Stimulated activated CD4-positive, alpha-beta T cell treated with anti-CD3 and anti-CD28 coated beads, Interleukin-2, amount 100 ng/mL, for 48 hours (primary cell): ENCODE measurements around the gene CUX1.
"Not testable (repeated sequence)": the region's sequence is repeated elsewhere in the genome, so short reads cannot be mapped to it uniquely, and the experiment has no call there.

Source experiments
- DNase-seq, 2 donors: peaks; one replicate each; pipeline ENCODE4 v3.0.0-alpha.2; 2020

The CUX1 gene

DNA sequence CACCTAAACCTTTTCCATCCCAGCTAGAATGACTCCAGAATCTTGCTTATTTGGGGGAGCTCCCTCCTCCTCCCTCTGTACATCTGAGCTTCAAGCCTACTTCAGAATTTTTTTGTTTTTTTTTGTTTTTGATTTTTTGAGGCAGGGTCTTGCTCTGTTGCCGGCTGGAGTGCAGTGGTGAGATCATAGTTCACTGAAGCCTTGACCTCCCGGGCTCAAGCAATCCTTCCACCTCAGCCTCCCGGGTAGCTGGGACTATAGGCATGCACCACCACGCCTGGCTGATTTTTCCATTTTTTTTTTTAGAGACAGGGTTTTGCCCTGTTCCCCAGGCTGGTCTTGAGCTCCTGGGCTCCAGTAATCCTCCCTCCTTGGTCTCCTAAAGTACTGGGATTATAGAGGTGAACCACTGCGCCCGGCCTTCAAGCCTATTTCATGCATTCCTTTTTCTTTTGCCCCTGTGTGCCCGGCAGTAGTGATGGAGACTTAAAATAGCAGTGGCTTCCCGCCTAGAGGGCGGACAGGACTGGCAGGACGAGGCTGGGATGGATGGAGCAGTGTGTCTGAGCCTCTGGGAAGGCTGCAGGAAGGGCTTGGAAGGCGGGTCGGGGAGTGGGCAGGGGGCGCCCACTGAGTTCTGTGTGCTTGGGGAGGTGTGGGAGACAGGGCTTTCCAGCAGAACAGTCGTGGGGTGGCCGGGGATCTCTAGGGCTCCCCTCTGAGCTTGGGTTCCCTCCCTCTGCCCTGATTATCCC lies 8.8 kb downstream of the CUX1 start:
- no peak for DNase-seq

DNA sequence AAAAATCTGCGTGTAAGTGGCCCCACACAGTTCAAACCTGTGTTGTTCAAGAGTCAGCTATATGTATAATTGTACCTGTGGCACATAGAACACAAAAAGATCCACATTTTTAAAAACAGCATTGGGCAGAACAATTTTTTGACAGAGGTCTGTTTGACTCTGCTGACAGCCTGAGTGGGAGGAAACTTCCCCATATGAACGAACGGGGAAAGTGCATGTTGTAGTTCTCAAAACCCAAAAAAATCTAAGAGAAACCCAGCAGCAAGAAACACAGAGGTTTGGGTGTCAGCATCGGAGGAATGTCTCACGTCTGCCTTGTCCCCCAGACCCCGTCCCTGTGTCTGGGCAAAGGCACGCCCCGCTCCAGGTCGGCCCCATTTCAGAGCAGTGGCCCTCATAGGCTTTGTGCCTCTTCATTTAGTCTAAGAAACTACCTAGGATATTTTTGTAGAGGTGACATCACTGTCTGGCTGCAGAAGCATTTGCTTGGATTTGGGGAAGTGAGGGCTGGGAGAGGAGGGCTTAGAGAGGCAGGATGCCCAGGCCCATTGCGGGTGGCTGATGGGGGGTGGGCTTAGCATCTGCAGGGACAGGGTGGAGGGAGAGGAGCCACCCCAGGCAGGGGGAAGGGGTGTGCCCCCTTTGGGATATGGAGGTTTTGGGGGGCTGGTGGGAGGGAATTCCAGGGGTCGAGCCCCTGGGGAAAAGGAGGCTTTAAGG lies 11.0 kb downstream of the CUX1 start:
- no peak for DNase-seq

DNA sequence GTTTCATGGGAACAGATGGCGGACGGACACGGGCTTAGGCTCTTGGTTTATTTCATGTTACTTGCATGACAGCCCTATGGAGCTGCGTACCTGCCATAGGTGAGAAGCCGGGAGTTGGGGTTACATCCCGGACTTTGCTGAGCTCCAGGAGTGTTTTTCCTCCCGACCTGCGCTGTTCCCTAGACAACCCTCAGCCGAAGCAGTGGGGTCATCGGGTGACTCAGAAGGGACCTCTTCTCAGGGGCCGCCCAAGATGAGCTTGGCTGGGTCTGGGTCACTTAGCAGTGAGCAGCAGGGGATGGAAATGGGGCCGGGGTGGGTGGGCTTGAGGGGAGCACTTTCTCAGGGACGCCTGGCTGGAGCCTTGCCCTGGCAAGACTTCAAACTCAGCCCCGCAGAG lies 11.9 kb downstream of the CUX1 start:
- DNase-seq: no peak

DNA sequence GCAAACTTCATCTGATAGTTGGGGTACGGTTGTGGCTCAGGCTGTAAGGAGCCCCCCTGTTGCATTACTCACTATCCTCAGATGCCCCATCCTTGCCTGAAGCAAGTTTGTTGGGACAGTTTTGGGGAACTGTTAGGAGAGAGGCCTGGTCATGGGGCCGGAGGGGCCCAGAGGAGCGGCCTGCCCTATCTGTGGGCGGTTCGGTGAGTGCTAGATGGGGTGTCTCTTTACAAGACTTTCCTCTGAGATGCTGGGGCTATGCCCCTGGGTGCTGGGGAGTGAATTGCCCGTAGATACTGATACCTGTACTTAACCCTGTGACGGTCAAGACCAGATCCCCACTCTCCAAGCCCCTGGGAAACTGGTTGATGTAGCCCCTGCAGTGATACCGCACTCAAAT lies 12.4 kb downstream of the CUX1 start:
- no peak for DNase-seq

DNA sequence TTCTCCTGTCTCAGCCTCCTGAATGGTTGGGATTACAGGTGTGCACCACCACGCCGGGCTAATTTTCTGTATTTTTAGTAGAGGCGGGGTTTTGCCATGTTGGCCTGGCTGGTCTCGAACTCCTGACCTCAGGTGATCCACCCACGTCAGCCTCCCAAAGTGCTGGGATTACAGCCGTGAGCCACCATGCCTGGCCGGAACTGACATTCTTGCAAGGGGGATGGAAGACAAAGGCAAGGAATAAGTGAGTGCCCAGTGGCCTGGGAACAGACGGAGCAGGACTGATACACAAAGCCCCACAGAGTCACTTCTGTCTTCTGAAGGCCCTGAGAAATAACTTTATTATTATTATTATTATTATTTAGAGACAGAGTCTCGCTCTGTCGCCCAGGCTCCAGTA lies 14.0 kb downstream of the CUX1 start:
- DNase-seq: not testable (repeated sequence)

DNA sequence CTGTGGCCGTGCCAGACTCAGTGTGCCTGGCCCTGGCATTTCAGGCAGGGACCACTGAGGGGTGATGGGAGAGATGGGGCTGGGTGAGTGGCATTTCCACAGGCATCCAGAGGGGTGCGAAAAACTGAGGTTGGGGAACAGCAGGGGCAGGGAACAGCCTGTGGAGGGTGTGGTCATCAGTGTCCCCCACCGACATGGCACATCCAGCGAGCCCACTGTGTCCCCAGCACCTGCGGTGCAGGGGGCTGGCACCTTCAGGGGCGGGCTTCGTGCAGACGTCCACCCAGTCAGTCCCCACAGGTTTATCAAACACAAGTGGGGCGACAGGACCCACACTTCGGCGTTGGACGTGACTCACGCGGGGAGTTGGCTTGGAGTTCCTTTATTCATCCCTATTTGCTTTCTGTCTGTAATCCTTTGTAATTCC lies 14.8 kb downstream of the CUX1 start:
- DNase-seq: no peak

DNA sequence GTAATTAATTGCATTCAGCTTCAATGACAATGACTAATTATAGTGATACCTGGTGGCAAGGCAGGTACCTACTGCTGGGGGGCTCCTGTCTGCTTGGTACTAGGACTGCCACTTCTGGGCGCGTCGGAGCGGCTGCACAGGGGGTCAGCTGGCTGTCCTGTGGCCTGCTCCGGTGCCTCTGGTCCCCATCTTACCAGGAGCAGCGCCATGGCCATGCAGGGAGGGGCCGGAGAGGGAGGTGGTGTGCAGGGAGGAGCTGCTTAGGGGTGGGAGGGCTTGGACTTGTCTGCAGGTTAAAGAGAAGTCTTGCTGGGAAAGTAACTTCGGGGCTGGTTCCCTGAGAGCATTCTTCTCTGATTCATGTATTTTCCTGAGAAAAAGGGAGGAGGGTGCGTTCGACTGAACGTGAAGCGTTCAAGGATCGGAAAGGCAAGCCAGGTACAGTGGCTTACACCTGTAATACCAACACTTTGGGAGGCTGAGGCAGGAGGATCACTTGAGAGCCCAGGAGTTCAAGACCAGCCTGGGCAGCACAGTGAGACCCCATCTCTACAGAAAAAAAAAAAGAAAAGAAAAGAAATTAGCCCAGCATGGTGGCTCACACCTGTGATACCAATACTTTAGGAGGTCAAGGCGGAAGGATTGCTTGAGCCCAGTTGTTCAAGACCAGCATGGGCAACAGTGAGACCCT lies 15.4 kb downstream of the CUX1 start:
- DNase-seq: no peak

DNA sequence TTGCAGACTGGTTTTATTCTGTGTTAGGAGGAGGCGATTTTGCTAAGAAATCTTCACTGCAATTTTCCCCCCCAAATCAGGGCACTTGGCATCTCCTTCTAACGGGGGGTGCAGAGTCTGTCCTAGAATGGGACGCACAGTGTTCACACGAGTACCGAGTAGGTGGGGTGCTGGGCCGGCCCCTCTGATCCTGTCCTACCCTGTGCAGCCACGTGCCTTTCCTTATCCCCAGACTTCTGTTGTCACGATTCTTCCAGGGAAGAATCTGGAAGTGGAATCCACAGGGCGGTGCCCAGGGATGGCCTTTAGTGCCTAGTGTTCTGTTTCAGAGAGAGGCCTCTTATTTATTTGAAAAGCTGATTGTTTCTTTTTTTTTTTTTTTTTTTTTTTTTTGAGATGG lies 16.4 kb downstream of the CUX1 start:
- DNase-seq: no peak

DNA sequence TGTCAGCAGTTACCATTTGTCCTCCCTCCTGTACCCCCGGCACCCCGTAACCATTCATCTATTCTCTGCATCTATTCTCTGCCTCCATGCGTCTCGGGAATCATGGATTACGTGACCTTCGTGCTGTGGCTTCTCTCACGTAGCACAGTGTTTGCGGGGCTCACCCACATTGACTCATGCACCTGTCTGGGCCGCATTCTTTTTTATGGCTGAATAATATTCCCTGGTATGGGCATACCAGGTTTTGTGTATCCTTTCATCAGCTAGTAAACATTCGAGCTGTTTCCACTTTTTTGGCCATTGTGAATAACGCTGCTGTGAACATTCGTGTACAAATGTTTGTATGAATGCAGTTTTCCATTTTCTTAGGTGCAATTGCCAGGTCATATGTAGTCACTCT lies 17.7 kb downstream of the CUX1 start:
- DNase-seq: no peak

DNA sequence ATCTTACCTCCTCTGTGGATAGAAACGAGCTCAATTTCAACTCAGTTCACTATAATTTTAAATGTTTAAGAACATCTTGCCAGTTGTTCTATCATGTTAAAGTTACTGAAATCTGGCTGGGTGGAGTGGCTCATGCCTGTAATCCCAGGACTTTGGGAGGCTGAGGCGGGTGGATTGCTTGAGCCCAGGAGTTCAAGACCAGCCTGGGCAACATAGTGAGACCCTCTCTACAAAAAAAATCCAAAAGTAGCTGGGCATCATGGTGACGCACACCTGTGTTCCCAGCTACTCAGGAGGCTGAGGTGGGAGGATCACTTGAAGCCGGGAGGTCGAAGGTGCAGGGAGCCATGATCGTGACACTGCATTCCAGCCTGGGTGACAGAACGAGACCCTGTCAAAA lies 20.0 kb downstream of the CUX1 start:
- DNase-seq: not testable (repeated sequence)

DNA sequence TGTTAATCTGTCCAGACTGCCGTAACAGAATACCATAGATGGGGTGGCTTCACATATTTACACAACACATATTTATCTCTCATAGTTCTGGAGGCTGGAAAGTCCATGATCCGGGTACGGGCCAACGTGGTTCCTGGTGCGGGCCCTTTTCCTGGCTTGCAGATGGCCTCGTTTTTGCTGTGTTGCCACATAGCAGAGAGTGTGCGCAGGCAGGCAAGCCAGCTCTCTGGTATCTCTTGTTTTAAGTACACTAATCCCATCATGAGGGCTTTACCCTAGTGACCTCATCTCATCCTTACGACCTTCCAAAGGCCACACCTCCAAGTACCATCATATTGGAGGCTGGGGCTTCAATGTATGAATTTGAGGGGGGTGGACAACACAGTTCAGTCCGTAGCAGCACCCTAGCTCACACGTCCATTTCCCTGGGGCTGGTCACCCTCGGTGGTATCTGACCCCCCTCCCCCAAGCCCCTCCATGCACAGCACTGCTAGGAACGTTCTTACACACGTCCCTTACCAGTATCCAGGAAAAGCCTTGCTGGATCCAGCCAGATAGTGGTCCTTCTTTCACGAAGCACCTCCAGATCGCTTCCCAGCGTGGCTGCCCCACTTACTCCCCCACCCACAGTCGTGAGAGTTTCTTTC lies 21.5 kb downstream of the CUX1 start:
- DNase-seq: no peak

DNA sequence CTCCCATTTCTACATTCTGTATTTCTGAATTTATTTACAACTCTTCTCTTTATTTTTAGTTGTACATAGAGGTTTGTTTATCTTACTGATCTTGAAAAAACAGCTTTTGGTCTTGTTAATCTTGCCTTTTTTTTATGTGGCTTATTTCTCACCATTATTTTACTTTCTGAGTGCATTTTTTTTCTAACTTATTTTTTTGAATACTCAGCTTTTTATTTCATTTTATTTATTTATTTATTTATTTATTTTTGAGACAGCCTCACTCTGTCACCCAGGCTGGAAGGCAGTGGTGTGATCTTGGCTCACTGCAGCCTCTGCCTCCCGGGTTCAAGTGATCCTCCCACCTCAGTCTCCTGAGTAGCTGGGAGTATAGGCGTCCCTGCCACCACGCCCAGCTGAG lies 23.9 kb downstream of the CUX1 start:
- no peak for DNase-seq

DNA sequence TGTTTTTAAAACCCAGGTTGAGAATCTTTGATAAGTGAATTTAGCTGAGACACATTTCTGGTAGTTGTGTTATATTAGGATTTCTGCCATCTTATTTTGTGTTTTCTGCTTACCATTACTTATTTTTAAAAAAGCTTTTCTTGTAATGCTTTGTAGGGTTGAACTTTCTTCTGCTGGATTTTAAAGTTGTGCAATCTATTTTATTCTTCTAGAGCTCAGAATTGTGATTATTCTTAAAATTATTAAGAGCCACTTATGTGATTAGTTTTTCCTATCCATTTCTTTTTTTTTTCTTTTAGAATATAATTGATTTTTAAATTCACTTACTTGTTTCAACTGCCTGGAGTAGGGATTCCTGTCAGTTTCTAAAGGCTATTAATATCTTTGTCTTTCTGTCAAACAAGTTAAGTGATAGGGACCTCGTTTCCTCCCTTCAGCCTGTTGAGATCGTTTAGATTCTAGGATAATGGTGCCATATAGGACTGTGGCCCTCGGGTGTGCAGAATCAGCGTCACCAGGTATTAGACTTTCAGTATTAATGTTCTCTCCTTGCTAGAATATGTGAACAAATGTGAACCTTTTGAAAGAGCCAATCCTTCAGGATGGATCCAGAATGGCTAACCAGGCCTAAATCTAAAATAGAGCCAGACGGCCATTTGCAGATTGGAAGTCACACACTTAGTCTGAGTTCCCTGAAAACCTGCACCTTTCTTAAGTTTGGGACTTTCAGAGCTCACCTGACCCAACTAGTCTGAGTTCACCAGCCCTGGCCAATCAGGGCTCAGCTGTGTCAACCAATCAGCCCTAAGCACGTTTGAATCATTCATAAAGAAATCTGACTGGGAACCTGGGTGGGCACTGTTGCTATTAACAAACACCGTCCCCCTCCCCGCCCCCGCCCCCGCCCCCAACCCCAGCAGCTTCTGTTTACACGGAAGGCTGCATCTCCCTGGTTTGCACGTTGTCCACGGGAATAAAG lies 26.2 kb downstream of the CUX1 start:
- no peak for DNase-seq

DNA sequence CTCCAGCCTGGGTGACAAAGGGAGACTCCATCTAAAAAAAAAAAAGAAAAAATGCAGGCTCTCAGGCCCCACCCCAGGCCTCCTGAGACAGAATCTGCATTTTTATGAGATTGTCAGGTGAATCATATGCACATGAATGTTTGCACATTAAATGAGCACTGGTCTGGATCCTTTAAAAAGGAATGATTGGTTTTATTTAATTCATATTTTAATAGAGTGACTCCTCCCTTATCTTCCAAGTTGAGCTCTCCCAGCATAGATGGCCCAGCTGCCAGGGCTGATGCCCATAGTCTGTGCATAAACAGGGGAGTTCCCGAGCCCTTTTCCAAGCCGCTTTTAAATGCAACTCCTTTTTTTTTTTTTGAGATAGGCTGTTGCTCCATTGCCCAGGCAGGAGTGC lies 28.5 kb downstream of the CUX1 start:
- DNase-seq: no peak

DNA sequence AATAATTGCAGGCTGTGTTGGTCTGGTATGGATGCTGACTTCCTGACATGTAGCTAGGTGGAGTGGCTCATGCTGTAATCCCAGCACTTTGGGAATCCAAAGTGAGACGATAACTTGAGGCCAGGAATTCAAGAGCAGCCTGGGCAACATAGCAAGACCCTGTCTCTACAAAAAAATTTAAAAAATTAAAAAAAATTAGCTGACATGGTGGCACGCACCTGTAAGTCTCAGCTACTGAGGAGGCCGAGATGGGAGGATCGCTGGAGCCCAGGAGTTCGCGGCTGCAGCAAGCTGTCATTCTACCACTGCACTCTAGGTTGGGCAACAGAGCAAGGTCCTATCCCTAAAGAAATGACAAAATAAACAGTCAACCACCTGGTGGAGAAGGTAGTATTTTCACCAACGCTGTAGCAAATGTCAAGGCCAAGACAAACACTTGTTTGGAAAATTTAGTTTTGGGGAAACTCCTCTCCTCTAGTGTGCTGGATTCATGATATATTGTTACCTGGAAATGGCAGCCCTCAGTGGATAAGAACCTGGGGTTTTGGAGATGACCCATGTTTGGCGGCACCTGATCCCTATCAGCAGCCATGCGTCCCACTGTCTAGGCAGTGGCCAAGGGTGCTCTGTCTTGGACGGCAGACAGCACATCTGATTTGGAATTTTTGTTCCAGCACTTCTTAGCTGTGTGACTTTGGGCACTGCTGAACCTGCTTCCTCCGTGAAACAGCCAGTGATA lies 29.5 kb downstream of the CUX1 start:
- DNase-seq: no peak

DNA sequence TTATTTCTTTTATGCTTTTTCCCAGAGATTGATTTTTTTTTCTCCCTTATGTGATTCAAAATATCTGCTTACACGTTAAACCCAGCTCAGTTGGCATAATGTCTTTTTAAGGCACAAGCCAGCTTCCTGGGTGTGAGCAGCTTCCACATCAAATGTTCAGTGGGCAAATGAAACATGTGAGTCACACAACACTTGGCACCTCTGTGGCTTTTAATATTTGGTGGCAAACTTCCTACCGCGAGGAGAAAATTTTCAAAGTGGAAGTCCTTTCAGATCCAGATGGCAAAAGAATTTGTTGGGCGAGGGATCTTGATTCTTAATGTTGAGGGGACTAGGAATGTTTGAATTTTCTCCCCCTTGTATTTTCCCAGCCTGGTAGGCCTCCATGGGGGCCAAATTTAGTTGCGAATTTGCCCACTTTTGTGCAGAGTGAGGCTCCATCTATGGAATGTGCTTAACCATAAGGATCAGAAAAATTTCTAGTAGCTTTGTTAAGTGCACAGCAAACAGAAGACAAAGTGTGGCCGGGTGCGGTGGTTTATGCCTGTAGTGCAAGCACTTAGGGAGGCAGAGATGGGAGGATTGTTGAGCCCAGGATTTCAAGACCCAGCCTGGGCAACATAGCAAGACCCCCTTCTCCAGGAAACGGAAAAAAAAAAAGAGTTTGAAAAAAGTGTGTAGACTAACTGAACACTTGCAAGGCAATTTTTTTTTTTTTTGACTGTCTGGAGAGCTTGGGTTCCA lies 31.0 kb downstream of the CUX1 start:
- DNase-seq: no peak

DNA sequence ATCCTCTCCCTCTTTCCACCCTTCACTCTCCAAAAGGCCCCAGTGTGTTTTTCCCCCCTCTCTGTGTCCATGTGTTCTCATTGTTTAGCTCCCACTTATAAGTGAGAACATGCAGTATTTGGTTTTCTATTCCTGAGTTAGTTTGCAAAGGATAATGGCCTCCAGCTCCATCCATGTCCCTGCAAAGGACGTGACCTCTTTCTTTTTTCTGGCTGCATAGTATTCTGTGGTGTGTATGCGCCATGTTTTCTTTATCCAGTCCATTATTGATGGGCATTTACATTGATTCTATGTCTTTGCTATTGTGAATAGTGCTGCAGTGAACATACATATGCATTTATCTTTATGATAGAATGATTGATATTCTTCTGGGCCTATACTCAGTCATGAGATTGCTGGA lies 31.9 kb downstream of the CUX1 start:
- DNase-seq: not testable (repeated sequence)

DNA sequence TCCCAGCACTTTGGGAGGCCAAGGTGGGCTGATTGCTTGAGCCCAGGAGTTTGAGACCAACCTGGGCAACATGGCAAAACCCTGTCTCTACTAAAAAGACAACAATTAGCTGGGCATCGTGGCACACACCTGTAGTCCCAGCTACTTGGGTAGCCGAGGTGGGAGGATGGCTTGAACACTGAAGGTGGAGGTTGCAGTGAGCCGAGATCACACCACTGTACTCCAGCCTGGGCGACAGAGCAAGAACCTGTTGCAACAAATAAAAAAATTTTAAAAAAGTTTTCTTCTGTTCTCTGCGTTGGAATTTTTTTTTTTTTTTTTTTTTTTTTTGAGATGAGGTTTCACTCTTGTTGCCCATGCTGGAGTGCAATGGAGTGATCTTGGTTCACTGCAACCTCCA lies 34.9 kb downstream of the CUX1 start:
- DNase-seq: not testable (repeated sequence)

DNA sequence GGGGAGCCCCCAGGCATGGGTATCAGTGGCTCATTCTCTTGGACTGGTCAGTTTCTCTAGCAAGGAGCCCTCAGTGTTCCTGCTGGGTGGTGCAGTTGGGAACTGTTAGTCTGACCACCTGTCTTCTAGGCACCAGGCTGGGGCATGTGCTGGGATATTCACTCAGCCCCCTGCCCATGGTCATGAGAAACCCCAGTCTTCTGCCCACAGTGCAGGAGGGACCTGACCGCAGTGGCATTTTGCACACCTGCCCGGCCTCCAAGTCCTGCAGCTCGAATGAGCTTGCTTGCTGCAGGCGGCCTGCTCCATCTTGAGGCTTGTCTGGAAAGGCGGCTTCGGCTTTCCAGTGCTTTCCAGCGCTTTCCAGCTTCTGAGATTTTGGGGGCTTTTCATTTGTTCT lies 36.3 kb downstream of the CUX1 start:
- DNase-seq: no peak

DNA sequence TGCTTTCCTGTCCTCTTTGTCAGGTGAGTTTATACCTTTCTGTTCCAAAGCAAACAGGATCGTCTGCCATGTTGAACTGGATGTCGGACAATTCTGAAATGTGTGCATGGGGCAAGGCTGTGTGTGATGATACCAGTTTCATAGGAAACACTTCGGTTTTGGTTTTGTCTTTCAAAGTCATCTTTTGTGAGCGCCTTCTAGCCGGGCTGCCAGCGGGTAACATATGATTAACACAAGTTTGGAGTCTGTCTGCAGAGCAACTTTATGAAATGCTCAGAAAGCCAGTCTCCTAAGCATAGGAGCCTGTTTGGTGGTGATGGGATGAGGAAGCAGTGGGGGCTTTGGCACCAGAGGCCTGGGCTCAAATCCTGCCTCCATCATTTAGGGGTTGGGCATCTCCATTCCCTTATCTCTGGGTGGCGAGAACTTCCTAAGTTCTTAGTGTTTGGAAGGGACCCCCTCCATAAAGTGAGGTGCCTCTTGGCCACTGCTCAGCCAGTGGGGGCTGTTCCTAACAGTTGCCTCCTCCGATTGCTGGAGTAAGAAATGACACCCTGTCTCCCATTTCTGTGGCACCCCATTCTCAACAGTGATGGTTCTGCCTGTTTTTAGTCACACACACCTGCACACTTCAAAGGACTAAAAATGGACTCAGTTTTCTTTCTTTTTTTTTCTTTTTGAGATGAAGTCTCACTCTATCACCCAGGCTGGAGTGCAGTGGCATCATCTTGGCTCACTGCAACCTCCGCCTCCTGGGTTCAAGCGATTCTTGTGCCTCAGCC lies 36.8 kb downstream of the CUX1 start:
- no peak for DNase-seq
